GM18858 (cell line): ENCODE results near the gene ISYNA1.

ENCODE experiments used
- ATAC-seq: cut with Tn5 transposase; IDR thresholded peaks from one replicate; pipeline ENCODE4 v1.9.1; 2021; ENCODE audit not compliant: unreplicated experiment

ISYNA1 gene

DNA sequence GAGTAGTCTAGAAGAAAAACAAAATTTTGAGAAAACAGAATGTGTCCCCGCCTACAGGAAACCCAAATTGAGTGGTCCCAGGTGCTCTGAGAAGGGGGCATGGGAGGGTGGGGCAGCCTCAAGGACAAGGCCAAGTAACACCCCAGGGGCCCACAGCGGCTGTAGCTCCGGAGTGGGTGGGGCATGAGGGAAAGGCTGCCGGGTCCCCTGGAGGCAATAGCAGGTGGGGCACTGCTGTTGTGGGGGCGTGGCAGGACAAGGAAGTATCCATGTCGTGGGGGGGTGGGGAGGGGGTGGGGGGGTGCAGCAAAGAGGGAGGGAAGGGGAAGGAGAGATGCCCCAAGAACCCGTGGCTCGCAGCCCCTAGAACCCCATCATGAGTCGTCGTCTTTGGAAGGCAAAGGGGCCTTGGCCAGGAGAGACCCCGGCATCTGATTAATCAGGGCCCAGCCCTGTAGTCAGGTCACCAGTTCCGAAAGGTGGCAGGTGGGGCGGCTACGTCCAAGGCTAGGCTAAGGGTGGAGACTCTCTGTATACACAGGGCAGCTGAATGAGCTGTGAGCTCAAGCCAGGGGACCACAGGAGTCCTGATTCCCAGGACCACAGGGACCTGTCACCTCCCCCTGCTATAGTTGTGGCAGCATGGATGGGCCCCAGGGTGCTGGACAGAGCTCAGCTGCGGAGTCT is 7.5 kb upstream of the ISYNA1 start:
- ATAC-seq, result no peak

DNA sequence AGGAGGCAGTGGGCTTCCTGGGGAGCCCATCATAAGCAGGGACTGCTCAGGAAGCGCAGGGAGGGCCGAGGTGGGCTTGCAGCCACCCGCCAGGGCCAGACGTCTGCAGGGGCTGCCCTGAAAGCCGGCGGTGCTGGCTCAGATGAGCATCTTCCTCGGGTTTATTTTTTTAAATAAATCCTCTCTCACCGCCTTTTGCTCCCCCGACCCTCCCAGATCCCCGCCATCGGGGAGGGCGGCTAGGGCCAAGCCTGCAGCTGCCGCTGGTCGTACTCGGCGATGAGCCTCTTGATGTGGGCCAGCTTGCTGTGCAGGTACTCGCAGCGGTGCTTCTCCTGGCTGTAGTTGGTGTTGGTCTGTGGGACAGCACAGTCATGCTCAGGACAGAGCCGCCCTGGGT is 6.6 kb upstream of the ISYNA1 start:
- no peak for ATAC-seq

DNA sequence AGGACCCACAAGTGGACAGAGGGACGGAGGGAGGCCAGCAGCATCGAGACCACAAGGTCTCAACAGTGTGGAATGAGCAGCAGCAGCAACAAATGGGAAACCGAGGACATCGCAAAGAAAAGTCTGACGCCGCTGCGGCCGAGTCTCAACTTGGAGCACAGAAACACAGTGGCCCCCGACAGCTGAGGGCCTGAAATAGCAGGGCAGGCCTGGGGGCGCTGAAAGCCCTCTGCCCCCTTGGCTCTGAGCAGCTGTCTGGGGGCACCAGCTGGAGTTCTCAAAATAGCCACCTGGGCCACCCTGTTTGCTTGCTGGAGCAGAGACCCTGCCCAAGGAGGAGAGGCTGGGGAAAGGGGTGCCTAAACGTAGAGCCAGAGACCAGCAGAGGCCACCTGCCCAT is 5.9 kb upstream of the ISYNA1 start:
- ATAC-seq, result no peak

DNA sequence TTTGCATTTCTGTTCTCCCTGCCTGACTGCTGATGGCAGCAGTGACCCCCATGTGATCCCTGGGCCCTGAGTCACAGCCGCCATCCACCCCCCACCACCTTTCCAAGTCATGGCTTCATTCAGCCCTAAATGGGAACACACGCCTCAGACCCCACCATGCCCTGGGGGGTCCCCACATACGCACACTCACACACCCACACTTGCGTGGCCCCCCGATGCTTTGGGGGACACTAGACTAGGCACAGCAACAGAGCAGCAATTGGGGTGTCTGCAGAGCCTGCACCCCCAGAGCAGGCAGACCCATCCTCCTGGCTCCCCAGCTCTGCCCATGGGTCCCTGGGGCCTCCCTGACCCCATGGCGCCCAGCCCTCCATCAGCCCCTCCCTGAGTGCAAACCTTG is 5.5 kb upstream of the ISYNA1 start:
- ATAC-seq, result no peak

GRCh38 chr19:18442941-18443340 is 5.0 kb upstream of the ISYNA1 start:
- no peak for ATAC-seq

- ATAC-seq, result no peak
Observed at GRCh38 chr19:18441804-18442788, 4.2 kb upstream of the ISYNA1 start.

- ATAC-seq, result no peak
Observed at GRCh38 chr19:18440936-18441803, 3.2 kb upstream of the ISYNA1 start.

DNA sequence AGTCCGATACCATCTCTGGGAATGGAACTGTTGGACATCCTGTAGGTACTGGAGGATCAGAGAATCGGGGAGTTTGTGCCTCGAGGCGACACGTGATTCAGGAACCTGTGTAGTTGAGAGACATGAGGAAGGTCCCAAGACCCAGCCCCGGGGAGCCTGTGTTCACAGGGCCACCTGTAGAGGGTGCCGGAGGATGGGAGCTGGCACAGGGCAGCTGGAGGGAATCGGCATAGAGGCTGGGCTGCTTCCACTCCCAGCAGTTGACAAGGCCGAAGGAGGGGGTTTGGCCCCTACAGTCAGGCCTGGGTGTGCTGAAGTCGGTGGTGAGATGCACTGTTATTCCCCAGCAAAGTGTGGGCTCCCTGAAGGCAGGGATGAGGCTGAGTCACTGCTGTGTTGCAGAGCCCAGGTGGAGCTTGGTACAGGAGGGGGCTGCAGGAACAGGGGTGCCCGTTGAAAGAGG is 2.5 kb upstream of the ISYNA1 start:
- ATAC-seq, result no peak

DNA sequence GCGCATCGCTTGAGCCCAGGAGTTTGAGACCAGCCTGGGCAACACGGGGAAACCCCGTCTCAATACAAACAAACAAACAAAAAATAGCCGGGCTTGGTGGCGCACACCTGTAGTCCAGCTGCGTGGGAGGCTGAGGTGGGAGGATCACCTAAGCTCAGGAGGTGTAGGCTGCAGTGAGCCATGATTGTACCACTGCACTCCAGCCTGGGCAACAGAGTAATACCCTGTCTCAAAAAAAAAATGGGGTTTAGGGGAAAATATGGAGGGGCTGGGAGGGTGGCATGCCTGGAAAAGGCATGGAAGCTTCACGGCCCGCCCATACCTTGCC is 1.9 kb upstream of the ISYNA1 start:
- no peak for ATAC-seq

GRCh38 chr19:18439025-18439909 is 1.3 kb upstream of the ISYNA1 start:
- no peak for ATAC-seq

DNA sequence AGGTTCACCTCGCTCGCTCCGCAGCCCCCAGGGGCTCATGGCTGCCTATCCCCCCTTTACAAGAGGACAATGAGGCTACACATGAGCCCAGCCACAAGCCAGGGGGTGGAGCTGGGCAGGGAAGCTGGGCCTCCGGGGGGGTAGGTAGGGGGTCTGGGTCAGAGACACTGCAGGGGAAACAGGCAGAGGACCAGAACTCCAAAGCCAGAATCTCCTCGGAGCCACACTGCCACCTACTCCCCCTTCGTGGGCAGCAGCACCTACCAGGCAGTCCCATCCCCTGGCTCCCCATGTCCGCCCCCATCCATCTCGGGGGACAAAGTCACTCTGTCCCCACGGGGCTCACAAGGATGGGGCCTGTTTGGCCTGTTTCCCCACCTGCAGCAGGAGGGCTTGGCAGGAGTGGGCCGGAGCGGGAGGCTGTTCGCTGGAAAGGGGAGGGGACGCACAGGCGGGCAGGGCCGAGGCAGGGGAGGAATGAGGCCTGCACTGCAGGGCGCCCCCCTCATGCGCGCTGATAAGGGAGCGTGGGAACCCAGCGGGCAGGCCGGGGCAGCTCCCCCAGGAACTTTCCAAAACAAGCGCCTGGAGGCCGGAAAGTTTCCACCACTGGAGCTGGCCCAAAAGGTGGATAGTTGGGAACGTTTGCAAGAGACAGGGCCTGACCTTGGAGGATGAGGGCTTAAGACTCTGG is 545 bp upstream of the ISYNA1 start:
- no peak for ATAC-seq

DNA sequence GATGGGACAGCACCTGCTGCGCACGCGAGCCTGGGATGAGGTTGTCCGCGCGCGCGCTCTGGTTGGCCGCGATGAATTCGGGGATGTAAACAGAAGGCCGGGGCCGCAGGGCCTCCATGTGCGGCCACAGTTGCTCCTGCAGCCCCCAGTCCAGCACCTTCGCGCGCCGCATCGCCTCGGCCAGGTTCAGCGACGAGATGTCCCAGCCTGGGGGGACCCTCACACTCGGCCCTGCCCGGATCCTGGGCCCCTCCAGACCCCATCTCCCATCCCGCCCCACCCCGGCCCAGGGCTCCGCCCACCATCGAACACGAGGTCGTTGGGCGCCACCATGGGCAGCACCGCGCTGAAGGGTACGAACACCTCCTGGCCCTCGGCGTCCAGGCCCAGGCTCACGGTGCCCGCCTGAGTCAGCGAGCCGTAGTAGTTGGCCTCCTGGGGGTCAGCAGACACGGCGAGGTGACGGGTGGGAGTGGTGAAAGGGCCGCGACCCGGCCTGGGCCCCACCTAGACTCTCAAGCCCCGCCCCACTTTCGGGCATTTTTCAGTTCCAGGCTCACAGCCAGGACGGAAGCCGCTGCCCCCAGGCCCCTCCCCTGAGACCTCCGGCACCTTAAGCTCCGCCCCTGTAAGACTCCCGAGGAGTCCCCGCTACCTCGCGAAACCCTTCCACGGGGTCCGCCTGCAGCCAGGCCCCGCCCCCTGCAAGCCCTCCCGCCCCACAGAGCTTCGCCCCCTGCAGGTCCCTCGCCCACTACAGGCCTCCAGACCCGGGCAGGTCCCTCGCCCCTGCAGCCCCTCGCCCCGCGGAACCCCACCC is 1.1 kb downstream of the ISYNA1 start:
- no peak for ATAC-seq

GRCh38 chr19:18435842-18436670 is 1.9 kb downstream of the ISYNA1 start:
- ATAC-seq, result no peak

DNA sequence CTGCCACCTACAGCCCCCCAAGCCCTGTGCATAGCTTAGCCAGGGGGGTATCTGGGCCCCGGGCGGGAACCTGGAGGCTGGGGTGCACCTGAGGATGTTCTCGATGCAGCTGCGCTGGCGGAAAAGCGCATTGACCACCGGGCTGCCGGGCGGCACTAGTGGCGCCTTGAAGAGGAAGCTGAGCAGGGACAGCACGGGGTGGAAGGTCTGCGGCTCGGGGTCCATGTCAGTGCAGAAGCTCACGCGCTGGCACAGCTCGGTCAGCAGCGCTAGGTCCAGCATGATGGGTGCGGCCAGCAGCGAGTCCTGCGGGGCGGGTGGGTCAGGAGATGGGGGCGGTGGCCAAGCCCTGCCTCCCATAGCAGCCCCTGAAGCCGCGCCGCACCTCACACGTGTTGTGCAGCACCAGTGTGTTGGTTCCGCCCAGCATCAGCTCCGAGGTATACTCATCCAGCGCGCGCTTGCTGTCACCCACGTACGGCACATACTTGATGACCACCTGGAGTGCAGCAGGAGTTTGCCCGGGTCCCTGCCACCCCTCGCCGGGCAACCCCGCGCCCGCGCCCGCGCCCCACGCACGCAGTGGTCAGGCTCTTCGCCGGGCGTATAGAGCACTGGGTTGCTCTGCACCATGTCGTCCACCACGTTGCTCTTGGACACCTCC is 2.6 kb downstream of the ISYNA1 start:
- no peak for ATAC-seq

- ATAC-seq, result no peak
Observed at GRCh38 chr19:18434411-18435175, 3.3 kb downstream of the ISYNA1 start.

GRCh38 chr19:18433735-18434398 is 4.1 kb downstream of the ISYNA1 start:
- no peak for ATAC-seq
